ENCODE measurements around the gene PXMP4.
"Not testable (repeated sequence)": the region's sequence is repeated elsewhere in the genome, so short reads cannot be mapped to it uniquely, and the experiment has no call there.

PXMP4 gene

DNA sequence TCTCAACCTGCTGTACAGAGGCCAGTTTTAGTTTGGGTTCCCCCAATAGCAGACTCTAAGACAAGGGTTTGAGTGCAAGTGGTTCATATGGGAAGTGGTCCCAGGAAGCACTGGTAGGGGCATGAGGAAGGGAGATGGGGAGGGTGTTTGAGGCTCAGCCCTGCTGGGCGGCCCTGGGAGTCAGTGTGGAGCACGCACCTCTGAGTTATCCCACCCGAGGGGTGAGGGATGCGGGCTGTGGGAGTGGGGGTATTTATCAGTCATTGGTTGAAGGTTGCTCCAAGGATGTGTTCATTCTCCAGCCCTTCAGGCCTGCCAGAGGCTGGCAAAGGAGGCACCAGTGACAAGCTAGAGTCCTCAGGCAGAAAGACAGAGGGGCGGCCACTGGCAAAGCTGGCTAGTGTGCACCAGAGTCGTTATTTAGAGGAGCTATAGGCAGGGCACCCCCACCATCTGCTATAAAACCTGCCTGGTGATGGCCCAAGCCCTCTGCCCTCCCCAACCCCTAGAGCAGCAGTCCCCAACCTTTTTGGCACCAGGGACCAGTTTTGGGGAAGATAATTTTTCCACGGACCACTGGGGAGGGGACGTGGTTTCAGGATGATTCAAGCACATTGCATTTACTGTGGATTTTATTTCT, 16.5 kb downstream of the PXMP4 start:
- TF ChIP-seq, protein P1, sequence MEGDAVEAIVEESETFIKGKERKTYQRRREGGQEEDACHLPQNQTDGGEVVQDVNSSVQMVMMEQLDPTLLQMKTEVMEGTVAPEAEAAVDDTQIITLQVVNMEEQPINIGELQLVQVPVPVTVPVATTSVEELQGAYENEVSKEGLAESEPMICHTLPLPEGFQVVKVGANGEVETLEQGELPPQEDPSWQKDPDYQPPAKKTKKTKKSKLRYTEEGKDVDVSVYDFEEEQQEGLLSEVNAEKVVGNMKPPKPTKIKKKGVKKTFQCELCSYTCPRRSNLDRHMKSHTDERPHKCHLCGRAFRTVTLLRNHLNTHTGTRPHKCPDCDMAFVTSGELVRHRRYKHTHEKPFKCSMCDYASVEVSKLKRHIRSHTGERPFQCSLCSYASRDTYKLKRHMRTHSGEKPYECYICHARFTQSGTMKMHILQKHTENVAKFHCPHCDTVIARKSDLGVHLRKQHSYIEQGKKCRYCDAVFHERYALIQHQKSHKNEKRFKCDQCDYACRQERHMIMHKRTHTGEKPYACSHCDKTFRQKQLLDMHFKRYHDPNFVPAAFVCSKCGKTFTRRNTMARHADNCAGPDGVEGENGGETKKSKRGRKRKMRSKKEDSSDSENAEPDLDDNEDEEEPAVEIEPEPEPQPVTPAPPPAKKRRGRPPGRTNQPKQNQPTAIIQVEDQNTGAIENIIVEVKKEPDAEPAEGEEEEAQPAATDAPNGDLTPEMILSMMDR (IDR thresholded peaks at IDR 0.05; ENCODE audit: low read depth, low read length), result no peak
- no peak overlapping the region for H3K4me3 ChIP-seq (ENCODE audit: low read depth, low read length)

DNA sequence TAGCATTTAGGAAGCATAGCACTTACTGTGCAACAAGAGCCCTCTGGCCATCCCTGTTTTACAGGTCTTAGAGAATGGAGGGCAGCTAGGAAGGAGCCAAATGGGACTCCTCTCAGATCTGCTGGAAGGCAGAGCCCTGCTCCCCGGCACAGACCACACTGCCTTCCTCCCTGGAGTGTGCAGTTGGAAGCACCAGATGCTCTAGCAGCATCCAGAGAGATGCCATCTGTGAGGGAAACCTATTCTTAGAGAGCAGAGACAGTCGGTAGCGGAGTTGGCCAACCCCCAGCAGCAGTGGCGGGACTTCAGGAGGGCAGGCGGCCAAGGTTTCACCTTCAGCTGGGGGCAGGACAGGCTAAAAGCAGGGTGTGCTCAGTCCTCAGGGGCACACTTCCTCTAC, 17.2 kb downstream of the PXMP4 start:
- TF ChIP-seq, protein P1 (IDR thresholded peaks at IDR 0.05; ENCODE audit: low read depth, low read length), result no peak

DNA sequence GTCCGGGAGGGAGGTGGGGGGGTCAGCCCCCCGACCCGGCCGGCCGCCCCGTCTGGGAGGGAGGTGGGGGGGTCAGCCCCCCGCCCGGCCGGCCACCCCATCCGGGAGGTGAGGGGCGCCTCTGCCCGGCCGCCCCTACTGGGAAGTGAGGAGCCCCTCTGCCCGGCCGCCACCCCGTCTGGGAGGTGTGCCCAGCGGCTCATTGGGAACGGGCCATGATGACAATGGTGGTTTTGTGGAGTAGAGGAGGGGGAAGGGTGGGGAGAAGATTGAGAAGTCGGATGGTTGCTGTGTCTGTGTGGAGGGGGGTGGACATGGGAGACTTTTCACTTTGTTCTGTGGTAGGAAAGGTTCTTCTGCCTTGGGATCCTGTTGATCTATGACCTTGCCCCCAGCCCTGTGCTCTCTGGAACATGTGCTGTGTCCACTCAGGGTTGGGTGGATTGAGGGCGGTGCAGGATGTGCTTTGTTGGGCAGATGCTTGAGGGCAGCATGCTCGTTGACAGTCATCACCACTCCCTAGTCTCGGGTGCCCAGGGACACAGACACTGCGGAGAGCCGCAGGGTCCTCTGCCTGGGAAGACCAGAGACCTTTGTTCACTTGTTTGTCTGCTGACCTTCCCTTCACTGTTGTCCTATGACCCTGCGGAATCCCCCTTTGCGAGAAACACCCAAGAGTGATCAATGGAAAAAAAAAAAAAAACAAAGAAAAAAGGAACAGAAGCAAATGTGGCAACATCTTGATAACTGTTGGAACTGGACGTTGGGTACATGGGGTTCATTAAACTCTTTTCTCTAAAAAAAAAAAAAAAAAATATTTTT, 18.3 kb downstream of the PXMP4 start:
- TF ChIP-seq, protein P1 (IDR thresholded peaks at IDR 0.05; ENCODE audit: low read depth, low read length), result no peak
- no peak overlapping the region for H3K4me3 ChIP-seq (ENCODE audit: low read depth, low read length)

More for the DNA sequence above, 17.2 kb downstream of the PXMP4 start:
- H3K4me3 ChIP-seq (ENCODE audit: low read depth, low read length), result no peak overlapping the region

DNA sequence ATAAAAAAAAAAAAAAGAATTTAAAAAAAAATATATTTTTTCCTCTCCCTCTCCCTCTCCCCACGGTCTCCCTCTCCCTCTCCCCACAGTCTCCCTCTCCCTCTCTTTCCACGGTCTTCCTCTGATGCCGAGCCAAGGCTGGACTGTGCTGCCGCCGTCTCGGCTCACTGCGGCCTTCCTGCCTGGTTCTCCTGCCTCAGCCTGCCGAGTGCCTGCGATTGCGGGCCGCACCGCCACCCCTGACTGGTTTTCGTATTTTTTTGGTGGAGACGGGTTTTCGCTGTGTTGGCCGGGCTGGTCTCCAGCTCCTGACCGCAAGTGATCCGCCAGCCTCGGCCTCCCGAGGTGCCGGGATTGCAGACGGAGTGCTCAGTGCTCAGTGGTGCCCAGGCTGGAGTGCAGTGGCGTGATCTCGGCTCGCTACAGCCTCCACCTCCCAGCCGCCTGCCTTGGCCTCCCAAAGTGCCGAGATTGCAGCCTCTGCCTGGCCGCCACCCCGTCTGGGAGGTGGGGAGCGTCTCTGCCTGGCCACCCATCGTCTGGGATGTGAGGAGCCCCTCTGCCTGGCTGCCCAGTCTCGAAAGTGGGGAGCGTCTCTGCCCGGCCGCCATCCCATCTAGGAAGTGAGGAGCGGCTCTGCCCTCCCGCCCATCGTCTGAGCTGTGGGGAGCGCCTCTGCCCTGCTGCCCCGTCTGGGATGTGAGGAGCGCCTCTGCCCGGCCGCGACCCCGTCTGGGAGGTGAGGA, 19.2 kb downstream of the PXMP4 start:
- H3K4me3 ChIP-seq (ENCODE audit: low read depth, low read length), result not testable (repeated sequence)

DNA sequence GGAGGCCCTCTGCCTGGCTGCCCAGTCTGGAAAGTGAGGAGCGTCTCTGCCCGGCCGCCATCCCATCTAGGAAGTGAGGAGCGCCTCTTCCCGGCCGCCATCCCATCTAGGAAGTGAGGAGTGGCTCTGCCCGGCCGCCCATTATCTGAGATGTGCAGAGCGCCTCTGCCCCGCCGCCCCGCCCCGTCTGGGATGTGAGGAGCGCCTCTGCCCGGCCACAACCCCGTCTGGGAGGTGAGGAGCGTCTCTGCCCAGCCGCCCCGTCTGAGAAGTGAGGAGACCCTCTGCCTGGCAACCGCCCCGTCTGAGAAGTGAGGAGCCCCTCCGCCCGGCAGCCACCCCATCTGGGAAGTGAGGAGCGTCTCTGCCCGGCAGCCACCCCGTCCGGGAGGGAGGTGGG, 21.1 kb downstream of the PXMP4 start:
- H3K4me3 ChIP-seq (ENCODE audit: low read depth, low read length), result not testable (repeated sequence)

DNA sequence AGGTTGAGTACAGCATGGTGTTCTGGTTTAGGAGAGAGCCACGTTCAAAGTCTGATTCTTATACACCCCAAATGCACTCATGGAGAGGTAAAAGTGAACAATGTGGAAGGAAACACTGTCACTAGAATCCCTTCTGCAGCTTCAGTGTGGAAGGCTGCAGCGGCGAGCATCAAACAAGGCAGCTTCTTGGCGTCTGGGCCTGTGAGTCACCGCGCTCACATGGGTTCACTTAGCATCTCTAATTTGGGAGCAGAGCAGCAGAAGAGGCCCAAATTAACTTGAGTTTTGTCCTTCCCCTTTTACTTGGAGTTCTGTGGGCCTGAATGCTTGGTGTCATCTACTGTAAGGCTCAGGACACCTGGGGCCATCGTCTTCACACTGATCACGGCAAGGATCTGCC, 23.0 kb downstream of the PXMP4 start:
- TF ChIP-seq, protein P1 (IDR thresholded peaks at IDR 0.05; ENCODE audit: low read depth, low read length), result no peak
- H3K4me3 ChIP-seq (ENCODE audit: low read depth, low read length), result no peak overlapping the region

DNA sequence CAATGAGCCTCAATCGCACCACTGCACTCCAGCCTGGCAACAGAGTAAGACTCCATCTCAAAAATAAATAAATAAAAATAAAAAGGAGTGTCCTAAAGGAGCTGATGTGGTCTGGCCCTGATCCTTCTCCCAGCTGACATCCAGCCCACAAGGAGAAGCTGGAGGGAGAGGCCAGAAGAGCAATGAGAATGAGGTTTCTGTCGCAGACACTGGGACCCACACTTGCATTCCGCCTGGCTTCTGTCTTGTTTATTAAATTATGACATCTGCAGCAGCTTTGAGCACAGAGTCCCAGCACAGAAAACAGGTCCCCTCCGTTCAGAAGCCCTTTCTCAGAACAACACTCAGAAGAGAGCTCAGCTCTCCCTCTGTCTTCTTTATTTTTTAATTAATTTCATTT, 23.7 kb downstream of the PXMP4 start:
- TF ChIP-seq, protein P1 (IDR thresholded peaks at IDR 0.05; ENCODE audit: low read depth, low read length), result no peak

DNA sequence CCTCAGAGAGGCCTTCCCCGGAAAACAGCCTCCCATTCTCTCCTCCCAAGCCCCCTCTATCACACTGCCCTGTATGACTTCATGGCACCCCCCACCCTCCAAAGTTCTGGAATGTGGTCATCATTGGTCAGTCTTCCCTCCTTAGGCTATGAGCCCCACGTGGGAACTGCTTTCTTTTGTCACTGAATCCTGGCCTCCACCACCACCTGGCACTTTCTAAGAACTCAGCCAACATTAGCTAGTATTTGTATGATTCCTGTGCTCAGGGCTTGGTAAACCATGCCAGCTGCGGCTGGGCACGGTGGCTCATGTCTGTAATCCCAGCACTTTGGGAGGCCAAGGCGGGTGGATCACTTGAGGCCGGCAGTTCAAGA, 25.5 kb downstream of the PXMP4 start:
- no peak overlapping the region for H3K4me3 ChIP-seq (ENCODE audit: low read depth, low read length)
- TF ChIP-seq, protein P1 (IDR thresholded peaks at IDR 0.05; ENCODE audit: low read depth, low read length), result no peak

More for the DNA sequence above, 23.7 kb downstream of the PXMP4 start:
- no peak overlapping the region for H3K4me3 ChIP-seq (ENCODE audit: low read depth, low read length)
